Hepatocyte (in vitro differentiated cells): Measurements from ENCODE around the gene ANKS1B.

Experiments used
- CTCF ChIP-seq: fragments of 200-600 bp; sonication (generic); IDR thresholded peaks from 2 replicates; pipeline ENCODE4 v1.5.1; 2016; ENCODE audit warnings: antibody characterized with exemption, mild to moderate bottlenecking; ENCODE audit not compliant: poor library complexity
- EZH2 ChIP-seq: fragments of 200-600 bp; sonication (generic); IDR thresholded peaks from 2 replicates; pipeline ENCODE4 v1.6.1; 2016; ENCODE audit warnings: antibody characterized with exemption, mild to moderate bottlenecking, borderline replicate concordance

DNA sequence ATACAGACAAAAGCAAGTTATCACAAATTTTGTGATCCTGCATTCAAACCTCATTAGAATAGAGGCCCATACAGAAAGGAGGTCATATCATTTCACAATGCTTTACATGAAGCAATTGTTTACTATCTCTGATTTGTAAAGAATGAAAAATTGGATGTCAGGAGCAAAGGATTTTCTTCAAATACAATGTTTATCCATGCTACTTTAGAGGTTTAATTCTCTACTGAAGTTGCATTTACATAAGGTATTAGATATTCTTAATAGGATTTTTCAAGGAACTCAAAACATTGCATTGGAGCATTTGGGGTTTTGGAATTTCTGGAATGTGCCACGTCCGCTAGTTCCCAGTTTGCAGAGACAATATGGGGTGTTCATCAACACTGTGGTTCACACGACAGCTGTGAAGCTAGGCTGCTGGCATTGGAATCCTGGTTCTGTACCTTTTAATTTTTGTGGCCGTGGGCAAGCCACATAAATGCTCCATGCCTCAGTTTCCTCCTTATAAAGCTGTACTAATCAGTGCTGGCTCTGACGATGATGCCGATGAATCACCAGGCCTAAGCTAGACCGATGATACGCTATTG lies 1164.8 kb downstream of the ANKS1B start:
- TF ChIP-seq CTCF (no peak), EZH2 (no peak)
